Measurements from ENCODE around the gene DACH1.
"Not testable (repeated sequence)": the region's sequence is repeated elsewhere in the genome, so short reads cannot be mapped to it uniquely, and the experiment has no call there.

Gene DACH1

DNA sequence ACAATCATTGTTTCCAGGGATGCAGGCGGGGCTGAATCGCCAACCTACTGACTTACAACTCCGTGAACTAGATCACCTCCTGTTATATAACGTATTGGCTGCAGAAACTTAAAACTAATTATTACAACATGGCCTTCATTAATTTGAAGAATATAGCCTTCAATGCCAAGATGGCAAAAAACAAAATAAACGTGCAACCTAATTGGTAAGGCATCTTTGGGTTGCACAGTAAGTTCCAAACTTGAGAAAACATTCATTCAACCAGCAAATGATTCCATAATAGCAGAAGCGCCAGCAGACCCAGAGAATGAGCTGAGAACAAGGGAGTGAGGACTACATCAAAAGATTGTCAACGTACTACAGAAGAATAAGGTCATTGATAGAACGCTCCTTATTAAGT lies 39.8 kb downstream of the DACH1 start:
- no peak for DNase-seq

DNA sequence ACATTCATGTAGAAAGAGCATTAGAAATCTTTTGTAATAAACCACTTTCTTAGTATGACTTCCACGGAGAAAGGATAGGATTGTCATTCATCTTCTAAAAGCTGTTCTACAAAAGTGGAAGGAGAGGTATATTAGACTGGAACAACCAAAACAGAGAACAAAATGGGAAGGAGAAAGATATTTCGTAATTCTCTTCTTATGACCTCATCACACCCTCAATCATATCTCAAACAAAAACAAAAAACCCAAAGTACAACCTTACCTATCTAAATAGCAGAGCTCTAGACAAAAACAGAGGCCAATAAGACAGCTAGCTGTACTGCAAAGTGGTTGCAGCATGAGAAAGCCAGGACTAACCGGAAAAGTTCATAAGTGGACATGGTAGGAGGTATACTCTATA lies 46.3 kb downstream of the DACH1 start:
- DNase-seq, result no peak

DNA sequence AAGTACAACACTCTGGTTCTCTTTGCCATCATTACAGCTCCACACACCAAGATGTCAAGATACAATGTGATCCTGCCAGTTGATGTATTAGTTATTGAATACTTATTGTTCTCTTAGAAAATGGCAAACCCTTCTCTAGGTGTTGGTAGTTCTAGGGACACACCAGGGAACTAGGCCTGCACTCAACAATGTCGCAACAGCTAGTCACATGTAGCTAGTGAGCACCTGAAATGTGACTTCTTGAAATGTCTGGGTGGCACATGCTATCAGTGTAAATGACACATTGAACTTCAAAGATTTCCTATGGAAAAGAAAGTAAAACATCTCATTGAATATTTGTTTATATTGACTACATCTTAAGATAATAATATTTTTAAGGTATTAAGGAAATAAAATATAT lies 49.7 kb downstream of the DACH1 start:
- no peak for DNase-seq

DNA sequence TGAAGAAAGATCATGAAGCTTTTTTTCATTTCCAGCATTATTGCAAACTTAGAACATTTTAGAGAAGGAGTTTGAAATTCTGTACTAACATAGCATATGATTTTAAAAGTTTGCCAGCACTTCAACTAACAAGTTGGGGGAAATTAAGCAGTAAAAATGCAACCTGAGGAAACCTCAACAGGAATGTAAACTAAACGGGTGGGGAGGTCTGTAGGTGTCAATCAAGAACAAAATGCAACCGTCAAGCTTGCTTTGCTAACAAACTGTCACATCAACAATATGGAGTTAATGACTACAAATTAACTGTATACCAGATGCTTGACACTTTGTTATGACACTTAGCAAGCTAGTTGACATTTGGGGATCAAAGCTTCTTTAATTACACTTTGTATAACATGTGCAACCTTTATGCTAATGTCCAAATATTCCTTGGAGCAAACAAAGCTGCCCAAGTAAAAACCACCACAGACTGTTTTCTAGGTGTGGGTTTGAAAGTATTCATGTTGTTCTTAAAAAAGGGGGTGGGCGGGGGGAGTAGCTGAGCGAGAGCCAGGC lies 52.1 kb downstream of the DACH1 start:
- DNase-seq, result no peak

DNA sequence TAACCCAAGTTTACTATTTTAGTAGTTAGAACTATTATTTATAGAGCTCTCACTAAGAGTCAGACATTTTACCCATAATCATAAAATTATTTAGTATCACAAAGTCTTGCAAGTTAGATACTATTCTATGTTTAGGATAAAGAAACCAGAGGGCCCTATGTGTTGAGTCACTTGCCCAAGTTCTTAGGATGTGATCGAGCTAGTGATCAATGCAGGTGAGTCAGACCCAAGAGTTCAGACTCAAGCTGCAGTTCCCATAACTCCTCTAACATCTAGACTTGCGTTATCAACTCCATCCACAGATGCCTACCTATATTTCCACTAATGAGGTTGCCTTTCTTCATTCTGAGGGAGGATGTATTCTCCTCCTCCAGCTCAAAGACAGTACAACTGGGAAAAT lies 53.8 kb downstream of the DACH1 start:
- DNase-seq, result no peak

DNA sequence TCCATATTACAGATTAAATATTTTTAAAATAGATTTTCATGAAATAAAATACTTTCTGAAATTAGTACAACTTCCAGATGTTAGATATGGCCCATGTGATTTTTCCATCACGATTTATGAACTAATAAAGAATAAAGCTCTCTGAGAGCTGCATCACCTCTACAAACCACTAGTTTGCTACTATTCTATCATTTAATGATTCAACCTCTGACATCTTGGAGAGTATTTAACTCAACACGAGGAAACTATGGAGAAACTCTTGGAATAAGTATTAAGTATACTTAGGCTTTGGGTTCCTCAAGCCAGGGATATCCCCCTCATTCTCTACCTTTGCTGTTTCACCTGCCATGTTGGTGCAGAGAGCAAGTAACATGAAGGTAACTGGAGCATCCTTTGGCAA lies 55.7 kb downstream of the DACH1 start:
- DNase-seq, result no peak

DNA sequence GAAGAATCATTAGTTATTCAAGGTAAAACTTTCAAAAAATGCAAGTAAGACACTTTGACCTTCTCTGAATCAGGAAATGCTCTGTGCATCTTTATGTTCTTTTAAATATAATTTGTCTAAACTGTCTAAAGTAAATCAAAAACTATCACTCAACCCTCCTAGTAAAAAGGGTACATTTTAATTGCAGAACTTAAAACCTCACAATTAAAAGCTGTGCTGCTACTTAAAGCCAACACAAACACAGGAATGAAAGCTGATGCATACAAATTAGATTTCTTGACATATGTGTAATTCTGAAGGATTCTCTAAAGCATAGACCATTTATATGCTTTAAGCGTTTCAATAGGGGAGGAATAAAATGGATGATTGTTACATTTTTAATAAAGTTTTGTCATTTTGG lies 58.3 kb downstream of the DACH1 start:
- DNase-seq, result no peak

DNA sequence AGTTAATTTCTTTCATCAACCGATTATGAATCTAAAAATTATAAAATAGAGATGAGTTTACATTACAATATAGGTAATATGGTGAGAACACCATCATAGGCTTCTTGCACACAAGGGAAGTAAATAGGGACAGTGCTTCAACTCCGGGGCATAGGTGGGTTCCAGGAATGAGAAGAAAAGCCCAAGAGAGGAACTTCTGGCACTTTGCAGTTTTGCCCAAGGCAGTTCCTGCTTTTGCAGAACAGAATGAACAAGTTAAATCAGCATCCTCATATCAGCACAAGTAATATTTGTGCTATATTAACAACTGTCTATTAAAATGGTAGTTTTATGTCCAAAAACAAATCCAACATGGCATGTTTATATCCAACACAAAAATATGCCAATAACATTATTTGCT lies 60.1 kb downstream of the DACH1 start:
- DNase-seq, result no peak

DNA sequence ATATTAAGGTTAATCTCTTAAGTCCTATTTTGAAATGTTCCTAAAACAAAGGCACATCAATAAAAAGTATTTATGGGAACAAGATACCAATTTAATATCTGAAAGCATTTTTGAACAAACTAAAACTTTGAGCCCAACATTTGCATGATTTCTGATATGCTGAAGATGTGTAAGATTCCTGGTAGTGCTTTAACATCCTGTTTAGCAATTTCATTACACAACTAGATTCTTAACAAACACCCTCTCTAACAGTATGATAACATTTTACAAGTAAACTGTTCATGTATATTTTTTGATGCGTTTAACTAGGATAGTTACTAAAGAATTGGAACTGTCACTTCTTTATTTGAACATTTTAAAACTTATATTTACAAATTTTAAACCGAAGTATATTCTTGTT lies 63.9 kb downstream of the DACH1 start:
- no peak for DNase-seq

DNA sequence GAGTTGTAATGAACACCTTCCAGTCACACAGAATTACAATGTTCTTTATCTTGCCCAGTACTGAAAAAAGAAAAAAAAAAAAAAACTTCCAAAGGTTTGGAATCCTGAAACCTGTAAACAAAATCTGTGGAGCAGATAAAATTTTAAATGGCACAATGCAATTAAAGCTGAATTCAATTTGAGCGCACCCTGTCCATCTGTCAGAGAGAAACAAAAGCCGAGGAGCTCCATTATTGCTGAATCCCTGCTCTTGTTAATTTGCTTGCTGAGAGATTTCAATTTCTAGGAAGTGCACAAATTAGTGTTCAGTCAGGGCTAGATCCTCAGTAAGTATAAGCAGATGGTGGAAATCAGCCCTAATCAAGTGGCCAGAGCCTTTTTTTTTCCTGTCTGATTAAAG lies 65.2 kb downstream of the DACH1 start:
- no peak for DNase-seq

DNA sequence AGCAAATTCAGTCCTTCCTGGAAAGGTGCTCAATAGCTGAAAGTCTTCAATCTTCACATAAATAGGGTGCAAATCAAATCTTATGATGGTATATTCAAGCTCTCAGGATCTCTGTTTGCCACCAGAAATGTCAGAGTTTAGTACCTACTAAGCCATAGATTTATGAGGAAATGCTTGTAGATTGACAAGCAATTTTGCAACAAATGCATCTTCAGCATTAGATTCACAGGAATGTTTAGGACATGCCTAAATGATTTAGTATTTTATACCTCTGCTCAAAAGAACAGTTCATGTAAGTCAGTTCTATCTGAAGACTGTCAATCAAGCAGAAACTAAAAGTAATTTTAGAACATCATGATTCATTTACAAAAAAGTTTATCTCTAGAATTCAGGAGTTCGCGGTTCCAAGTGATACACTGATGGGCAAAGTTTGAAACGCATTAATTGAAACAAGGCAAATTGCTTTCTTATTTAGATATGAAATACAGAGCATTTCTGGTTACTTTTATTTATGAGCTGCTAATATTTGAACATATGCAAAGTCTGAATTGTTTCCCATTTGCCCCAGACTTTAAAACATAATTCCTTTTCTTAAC lies 65.7 kb downstream of the DACH1 start:
- DNase-seq, result no peak

DNA sequence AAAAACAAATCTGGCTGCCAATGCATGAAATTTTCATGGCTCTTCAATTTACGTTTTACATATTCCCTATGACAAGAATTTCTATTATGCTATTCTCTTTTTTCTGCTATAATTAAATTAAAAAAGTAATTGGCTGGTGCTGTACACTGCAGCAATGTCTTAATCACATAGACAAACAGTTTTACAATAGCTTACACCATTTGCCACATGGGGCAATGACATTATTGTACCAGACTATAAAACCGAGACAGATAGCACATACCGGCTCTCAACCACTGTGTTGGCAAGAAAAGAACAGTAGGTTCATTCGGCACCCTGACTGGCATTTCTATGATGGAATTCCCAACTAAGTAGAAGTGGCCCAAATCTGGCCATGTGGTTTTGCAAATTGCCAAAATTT lies 67.7 kb downstream of the DACH1 start:
- DNase-seq, result no peak

DNA sequence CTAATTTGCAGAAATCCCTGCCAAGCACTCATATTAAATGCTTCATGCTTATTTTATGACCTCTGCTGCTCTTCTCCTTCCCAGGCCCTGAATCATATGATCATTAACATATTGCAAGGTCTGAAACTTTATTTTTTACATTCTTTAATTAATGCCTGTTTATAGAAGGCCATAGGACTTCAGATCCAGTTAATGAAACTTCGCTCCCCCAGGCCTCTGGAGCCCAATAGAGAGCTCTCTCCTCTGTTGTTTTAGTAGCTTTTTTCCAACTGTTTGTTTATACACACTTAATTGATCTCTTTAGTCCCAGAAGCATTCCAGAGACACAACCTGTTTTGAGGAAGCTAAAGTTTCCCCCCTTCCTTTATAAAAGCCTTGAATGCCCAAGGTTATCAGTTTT lies 68.3 kb downstream of the DACH1 start:
- no peak for DNase-seq

DNA sequence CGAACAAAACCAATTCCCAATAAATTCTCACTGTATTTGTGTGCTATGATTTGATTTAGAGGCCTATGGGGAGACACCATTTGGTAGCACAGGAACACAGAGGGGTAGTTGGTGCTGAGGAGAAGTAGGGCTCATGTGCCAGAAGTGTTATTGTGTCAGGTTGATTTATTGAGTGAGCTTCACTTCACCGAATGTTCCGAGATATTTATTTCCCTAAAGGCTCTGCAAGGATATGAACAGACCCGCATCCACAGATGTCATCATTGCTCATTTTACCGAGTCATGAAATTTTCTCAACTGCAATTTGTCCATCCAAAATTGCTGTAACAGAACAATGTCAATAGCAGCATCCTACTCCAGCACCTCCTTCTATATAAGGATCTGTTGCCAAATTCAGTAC lies 69.5 kb downstream of the DACH1 start:
- DNase-seq, result no peak

DNA sequence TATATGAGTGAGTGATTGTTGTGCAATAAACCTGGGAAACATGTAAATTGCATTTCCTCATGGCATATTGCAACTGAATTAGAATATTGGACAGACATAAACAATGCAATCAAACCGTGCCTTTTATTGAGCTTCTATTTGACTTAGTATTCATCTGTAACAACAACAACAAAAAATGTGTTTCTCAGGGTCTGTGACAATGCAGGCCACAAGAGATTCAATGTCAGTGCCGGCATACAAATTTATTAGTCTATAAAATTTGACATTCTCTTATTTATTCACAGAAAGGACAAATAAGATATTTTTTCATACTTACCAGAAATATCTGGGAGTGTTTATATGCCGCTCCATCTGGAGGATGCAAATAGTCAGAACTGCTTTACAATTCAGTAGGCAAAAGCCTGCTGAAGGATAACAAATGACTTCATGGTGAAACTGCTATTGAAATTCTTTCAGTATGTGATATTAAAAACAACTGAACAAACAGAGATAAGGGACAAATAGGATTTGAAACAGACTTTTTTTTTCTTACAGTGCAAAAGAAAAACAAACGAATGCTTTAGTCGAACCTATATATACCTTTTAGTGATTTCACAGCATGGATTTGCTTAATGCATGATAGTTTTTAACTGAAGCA lies 77.2 kb downstream of the DACH1 start:
- DNase-seq, result no peak

DNA sequence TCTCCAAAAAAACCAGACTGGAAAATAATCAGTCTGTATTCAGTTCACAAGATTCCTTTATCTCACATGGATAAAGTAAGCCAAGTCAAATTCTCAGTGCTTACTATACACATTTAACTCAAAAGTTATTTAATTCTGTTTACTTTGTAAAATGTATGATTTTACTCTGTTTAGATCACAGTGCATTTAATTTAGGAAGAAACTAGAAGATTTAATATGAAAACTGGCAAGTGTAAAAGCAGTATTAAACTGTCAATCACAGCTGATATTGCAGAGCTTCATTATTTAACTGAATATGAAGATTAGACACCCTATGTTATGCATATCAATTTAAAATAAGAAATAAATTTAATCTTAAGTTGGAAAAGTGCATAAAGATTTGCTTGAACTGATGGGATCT lies 78.0 kb downstream of the DACH1 start:
- DNase-seq, result no peak

DNA sequence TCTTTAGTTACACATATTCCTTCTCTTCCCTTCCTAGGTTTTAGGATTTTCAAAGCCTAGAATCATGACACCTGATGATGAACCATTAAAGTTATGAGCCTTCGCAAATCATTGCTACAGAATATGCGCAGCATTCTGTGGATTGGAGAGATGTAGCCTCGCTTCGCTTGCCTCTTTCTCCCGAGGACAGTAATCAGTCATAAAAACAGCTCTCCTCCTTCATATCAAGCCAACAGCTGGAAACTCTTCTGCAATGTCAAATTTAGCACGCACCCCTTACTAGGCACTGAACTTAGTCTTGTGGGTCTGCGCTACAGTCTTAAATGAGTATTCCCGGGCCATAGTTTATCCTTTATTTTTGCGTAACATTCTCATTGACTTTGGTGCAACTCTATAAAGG lies 79.6 kb downstream of the DACH1 start:
- no peak for DNase-seq

DNA sequence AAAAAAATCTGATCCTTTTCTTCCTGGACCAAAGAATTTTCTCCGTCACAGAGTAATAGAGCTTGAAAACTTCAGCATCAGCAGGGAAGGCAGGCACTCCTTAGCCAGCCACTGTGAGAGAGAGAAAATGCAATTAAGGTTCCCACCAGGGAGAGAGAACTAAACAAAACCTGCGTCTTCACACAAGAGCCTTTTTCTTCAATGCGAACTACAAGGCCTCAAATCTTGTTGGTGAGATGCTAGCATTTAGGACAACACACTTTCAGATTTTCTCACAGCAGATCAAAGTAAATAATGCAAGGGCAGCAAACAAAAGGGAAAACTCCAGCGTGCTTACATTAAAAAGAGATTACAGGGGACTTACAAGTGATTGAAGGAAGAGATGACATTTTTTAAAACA lies 80.1 kb downstream of the DACH1 start:
- DNase-seq, result no peak

DNA sequence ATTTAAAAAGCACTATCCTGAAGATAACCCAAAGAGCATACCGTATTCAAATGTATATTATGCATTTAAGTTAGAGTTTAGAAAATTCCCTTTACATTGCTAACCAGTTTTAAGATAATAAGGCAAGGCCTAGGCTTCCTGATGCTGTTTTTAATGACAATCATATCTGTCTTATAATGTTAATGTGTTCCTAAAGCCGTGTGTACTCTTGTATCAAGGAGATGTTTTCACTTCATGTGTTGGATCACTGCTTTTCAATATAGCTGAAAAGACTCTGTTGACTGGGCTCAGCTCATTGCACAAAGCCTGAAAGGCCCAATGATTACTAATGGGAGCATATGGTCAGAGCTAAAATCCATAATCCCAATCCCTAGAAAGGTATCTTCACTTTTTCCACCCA lies 81.6 kb downstream of the DACH1 start:
- no peak for DNase-seq

DNA sequence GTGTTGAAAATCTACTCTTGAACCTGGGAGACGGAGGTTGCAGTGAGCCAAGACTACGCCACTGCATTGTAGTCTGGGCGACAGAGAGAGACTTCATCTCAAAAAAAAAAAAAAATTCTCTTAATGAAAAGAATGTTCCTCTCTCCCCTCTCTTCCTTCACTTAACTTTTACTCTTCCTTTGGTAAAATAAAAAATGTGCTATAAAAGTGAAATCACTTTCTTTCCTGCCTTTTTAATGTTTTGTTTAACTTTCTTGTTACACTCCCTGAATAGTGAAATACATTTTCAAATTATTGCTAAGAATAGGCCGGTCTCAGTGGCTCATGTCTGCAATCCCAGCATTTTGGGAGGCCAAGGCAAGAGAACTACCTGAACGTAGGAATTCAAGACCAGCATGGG lies 86.5 kb downstream of the DACH1 start:
- no peak for DNase-seq

DNA sequence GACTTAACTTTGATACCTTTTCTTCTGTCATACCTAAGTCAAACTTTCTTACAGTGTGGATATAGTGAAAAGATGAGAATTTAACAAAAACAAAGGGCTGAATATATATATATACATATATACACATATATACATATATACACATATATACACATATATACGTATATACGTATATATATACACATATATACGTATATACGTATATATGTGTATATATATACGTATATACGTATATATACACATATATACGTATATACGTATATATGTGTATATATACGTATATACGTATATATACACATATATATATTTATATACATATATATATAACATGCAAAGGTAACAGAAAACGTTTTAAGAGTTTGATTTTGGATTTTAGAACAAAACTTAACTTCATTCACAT lies 88.0 kb downstream of the DACH1 start:
- not testable (repeated sequence) for DNase-seq

DNA sequence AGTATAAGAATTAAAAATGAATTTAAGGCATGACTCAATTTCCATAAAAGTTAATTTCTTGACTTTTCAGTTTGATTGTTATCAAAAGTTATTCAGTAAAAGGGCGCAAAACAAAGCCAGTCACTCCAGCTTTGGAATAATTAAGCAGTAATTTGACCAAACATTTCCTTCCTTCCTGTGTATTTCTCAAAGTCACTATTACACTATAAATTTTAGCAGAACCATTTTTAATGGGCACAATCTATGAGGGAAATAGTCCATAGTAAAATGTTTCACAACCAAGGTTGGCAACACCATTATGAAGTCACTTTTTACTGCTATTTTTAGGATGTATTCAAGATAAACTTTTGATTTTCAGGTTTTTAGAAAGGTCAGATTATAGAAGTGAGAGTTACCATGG lies 91.0 kb downstream of the DACH1 start:
- DNase-seq, result no peak

DNA sequence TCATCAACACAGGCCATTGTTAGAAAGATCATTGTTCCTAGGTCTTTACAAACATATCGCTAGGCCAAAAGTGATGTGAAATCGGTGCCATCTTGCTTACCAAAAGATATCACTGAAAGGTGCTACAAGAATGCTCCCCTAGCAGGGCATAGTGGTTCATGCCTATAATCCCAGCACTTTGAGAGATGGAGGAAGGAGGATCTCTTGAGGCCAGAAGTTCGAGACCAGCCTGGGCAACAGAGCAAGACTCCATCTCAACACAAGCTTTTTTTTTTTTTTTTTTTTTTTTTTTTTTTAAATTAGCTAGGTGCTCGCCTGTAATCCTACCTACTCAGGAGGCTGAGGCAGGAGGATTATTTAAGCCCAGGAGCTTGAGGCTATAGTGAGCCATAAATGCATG lies 92.1 kb downstream of the DACH1 start:
- no peak for DNase-seq

DNA sequence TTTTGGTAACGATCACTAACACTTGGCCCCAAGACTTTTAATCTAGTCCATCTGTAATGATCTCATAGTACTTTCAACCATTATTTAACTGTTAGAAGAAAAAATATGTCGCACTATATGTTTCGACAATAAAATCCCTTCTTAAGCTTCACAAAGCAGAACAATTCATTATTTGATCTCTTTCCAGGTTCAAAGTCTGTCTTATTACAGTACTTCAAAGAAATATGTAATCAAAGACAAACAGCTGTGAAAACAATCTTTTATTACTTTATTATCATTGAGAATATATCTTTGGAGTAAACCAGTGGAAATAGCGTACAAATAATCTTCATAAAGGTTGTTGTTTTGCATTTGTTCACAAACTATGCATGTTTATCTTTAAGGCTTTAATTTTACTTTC lies 93.5 kb downstream of the DACH1 start:
- no peak for DNase-seq

DNA sequence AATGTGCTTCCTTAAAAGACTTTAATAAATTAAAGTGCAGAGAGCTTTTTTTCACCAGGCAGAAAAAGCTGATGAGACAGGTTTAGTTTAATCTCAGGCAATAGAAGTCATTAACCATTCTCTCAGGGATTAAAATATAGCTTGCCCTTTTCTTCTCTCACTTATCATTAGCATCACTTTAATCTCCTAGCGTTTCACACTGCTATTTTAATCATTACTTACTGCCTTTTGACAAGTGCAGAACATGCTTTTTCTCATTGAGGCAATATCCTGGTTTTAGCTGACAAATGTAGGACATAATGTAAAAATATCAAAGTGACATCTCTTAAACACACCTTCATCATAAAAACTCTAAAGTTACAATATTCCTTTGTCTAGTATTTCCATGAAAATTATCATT lies 94.6 kb downstream of the DACH1 start:
- no peak for DNase-seq
